MM.1S (cell line): ENCODE results near the gene CTNNA3.

Source experiments
- DNase-seq: peaks from one replicate; pipeline ENCODE4 v3.0.0-alpha.2; 2015
- H2AFZ ChIP-seq: fragments of 300-600 bp; sonication (generic); 2 replicates; pipeline ENCODE4 v1.6.0; 2016; ENCODE audit warnings: antibody characterized with exemption, low read length
- H3F3A ChIP-seq: fragments of 300-600 bp; sonication (generic); 2 replicates; pipeline ENCODE4 v1.6.1; 2016; ENCODE audit warnings: mild to moderate bottlenecking, antibody characterized with exemption, low read length, moderate library complexity, mixed read lengths; ENCODE audit not compliant: insufficient read depth
- H3K27ac ChIP-seq: fragments of 300-600 bp; sonication (generic); 2 replicates; pipeline ENCODE4 v1.5.1; 2016; ENCODE audit warnings: mild to moderate bottlenecking, low read length
- H3K27me3 ChIP-seq: fragments of 300-600 bp; sonication (generic); replicated peaks from 2 replicates; pipeline ENCODE4 v1.6.0; 2016; ENCODE audit warnings: low read length; ENCODE audit not compliant: insufficient read depth
- H3K36me3 ChIP-seq: fragments of 300-600 bp; sonication (generic); replicated peaks from 2 replicates; pipeline ENCODE4 v1.6.1; 2016; ENCODE audit warnings: mild to moderate bottlenecking, low read length, mixed read lengths; ENCODE audit not compliant: insufficient read depth
- H3K4me1 ChIP-seq: fragments of 300-600 bp; sonication (generic); 2 replicates; pipeline ENCODE4 v1.6.1; 2016; ENCODE audit warnings: low read length, mixed read lengths
- H3K4me2 ChIP-seq: fragments of 300-600 bp; sonication (generic); 2 replicates; pipeline ENCODE4 v1.6.0; 2016; ENCODE audit warnings: low read depth, low read length
- H3K4me3 ChIP-seq: fragments of 300-600 bp; sonication (generic); 2 replicates; pipeline ENCODE4 v1.5.1; 2016; ENCODE audit warnings: low read length, mixed read lengths
- H3K79me2 ChIP-seq: fragments of 300-600 bp; sonication (generic); 2 replicates; pipeline ENCODE4 v1.6.1; 2016; ENCODE audit warnings: mixed run types, low read length, mixed read lengths
- H3K9ac ChIP-seq: fragments of 300-600 bp; sonication (generic); 2 replicates; pipeline ENCODE4 v1.6.1; 2016; ENCODE audit warnings: low read length, mixed read lengths
- H3K9me2 ChIP-seq: fragments of 300-600 bp; sonication (generic); replicated peaks from 2 replicates; pipeline ENCODE4 v1.6.1; 2016; ENCODE audit warnings: mild to moderate bottlenecking, low read length, mixed read lengths; ENCODE audit not compliant: insufficient read depth
- H3K9me3 ChIP-seq: fragments of 300-600 bp; sonication (generic); replicated peaks from 2 replicates; pipeline ENCODE4 v1.6.1; 2016; ENCODE audit warnings: mild to moderate bottlenecking, low read length, mixed read lengths; ENCODE audit not compliant: insufficient read depth
- H4K20me1 ChIP-seq: fragments of 300-600 bp; sonication (generic); 2 replicates; pipeline ENCODE4 v1.6.1; 2016; ENCODE audit warnings: mild to moderate bottlenecking, low read length, moderate library complexity, mixed read lengths; ENCODE audit not compliant: insufficient read depth
- CTCF ChIP-seq: fragments of 300-600 bp; sonication (generic); IDR thresholded peaks from 2 replicates; pipeline ENCODE4 v1.5.1; 2016; ENCODE audit warnings: antibody characterized with exemption, low read length, mixed read lengths
- EZH2 ChIP-seq: fragments of 300-600 bp; sonication (generic); optimal IDR thresholded peaks from 2 replicates; pipeline ENCODE3; 2017; ENCODE audit warnings: low read depth, mild to moderate bottlenecking, antibody characterized with exemption, low read length, mixed read lengths
- EZH2phosphoT487 ChIP-seq: fragments of 300-600 bp; sonication (generic); IDR thresholded peaks from 2 replicates; pipeline ENCODE4 v1.6.1; 2018; ENCODE audit warnings: antibody characterized with exemption, low read length

CTNNA3 gene

GRCh38 chr10:66832781-66833422 is 863.1 kb downstream of the CTNNA3 start:
- H3K36me3 ChIP-seq = no peaks in the 10 kb centered on the region
- no peak overlapping the region for H3K4me2 ChIP-seq

GRCh38 chr10:66828957-66829356 is 867.0 kb downstream of the CTNNA3 start:
- Histone ChIP-seq H3K4me1 (no peaks in the 10 kb centered on the region), H3K27me3 (no peaks in the 10 kb centered on the region), H3K27ac (no peak overlapping the region), H3K9ac (no peak overlapping the region), H3K4me3 (no peak overlapping the region), H3K9me3 (no peaks in the 10 kb centered on the region), H3K9me2 (no peaks in the 10 kb centered on the region), H3F3A (no peaks in the 10 kb centered on the region), H3K79me2 (no peaks in the 10 kb centered on the region), H3K4me2 (no peak overlapping the region), H4K20me1 (no peaks in the 10 kb centered on the region), H2AFZ (no peak overlapping the region), H3K36me3 (no peaks in the 10 kb centered on the region)
- no peak for DNase-seq
- TF ChIP-seq EZH2phosphoT487 = no peak
- TF ChIP-seq EZH2 = no peak
- no peak for TF ChIP-seq CTCF

More at GRCh38 chr10:66832781-66833422, 863.1 kb downstream of the CTNNA3 start:
- no peak for TF ChIP-seq EZH2
- no peak for TF ChIP-seq EZH2phosphoT487
- no peak for TF ChIP-seq CTCF
- no peaks in the 10 kb centered on the region for H3F3A ChIP-seq
- H4K20me1 ChIP-seq = no peaks in the 10 kb centered on the region
- no peaks in the 10 kb centered on the region for H3K9me3 ChIP-seq
- H2AFZ ChIP-seq = no peak overlapping the region
- no peaks in the 10 kb centered on the region for H3K4me1 ChIP-seq
- no peak overlapping the region for H3K27ac ChIP-seq
- H3K27me3 ChIP-seq = no peaks in the 10 kb centered on the region
- no peak for DNase-seq
- no peak overlapping the region for H3K9ac ChIP-seq
- H3K9me2 ChIP-seq = no peaks in the 10 kb centered on the region
- H3K4me3 ChIP-seq = no peak overlapping the region
- H3K79me2 ChIP-seq = no peaks in the 10 kb centered on the region

- H2AFZ ChIP-seq = no peak overlapping the region
- no peaks in the 10 kb centered on the region for H3K9me3 ChIP-seq
- no peaks in the 10 kb centered on the region for H3F3A ChIP-seq
- H3K9ac ChIP-seq = no peak overlapping the region
- H4K20me1 ChIP-seq = no peaks in the 10 kb centered on the region
- H3K79me2 ChIP-seq = no peaks in the 10 kb centered on the region
- no peaks in the 10 kb centered on the region for H3K4me1 ChIP-seq
- no peak overlapping the region for H3K4me2 ChIP-seq
- no peak for TF ChIP-seq EZH2
- no peaks in the 10 kb centered on the region for H3K27me3 ChIP-seq
- H3K4me3 ChIP-seq = no peak overlapping the region
- DNase-seq = no peak
- H3K36me3 ChIP-seq = no peaks in the 10 kb centered on the region
- H3K27ac ChIP-seq = no peak overlapping the region
- no peaks in the 10 kb centered on the region for H3K9me2 ChIP-seq
Observed at GRCh38 chr10:66827353-66827752, 868.6 kb downstream of the CTNNA3 start.

GRCh38 chr10:66823301-66823700 is 872.7 kb downstream of the CTNNA3 start:
- H3K27ac ChIP-seq = no peak overlapping the region
- H3K79me2 ChIP-seq = no peaks in the 10 kb centered on the region
- no peak overlapping the region for H2AFZ ChIP-seq
- no peaks in the 10 kb centered on the region for H3K27me3 ChIP-seq
- no peaks in the 10 kb centered on the region for H3K4me1 ChIP-seq
- no peak for DNase-seq
- H3K4me3 ChIP-seq = no peak overlapping the region
- no peaks in the 10 kb centered on the region for H3K9me2 ChIP-seq
- H3K36me3 ChIP-seq = no peaks in the 10 kb centered on the region
- H3F3A ChIP-seq = no peaks in the 10 kb centered on the region
- TF ChIP-seq EZH2phosphoT487 (no peak), EZH2 (no peak), CTCF (no peak)
- no peak overlapping the region for H3K4me2 ChIP-seq
- H4K20me1 ChIP-seq = no peaks in the 10 kb centered on the region
- H3K9me3 ChIP-seq = no peaks in the 10 kb centered on the region
- H3K9ac ChIP-seq = no peak overlapping the region
